GM21360 (cell line): ENCODE results near the gene TTLL11.

Experiments
- ATAC-seq: cut with Tn5 transposase; IDR thresholded peaks from one replicate; pipeline ENCODE4 v1.9.1; 2021; ENCODE audit warnings: mild to moderate bottlenecking, moderate library complexity; ENCODE audit not compliant: unreplicated experiment

TTLL11 gene, protein sequence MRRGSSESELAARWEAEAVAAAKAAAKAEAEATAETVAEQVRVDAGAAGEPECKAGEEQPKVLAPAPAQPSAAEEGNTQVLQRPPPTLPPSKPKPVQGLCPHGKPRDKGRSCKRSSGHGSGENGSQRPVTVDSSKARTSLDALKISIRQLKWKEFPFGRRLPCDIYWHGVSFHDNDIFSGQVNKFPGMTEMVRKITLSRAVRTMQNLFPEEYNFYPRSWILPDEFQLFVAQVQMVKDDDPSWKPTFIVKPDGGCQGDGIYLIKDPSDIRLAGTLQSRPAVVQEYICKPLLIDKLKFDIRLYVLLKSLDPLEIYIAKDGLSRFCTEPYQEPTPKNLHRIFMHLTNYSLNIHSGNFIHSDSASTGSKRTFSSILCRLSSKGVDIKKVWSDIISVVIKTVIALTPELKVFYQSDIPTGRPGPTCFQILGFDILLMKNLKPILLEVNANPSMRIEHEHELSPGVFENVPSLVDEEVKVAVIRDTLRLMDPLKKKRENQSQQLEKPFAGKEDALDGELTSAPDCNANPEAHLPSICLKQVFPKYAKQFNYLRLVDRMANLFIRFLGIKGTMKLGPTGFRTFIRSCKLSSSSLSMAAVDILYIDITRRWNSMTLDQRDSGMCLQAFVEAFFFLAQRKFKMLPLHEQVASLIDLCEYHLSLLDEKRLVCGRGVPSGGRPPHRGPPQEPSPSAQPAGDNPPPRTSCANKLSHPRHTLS

DNA sequence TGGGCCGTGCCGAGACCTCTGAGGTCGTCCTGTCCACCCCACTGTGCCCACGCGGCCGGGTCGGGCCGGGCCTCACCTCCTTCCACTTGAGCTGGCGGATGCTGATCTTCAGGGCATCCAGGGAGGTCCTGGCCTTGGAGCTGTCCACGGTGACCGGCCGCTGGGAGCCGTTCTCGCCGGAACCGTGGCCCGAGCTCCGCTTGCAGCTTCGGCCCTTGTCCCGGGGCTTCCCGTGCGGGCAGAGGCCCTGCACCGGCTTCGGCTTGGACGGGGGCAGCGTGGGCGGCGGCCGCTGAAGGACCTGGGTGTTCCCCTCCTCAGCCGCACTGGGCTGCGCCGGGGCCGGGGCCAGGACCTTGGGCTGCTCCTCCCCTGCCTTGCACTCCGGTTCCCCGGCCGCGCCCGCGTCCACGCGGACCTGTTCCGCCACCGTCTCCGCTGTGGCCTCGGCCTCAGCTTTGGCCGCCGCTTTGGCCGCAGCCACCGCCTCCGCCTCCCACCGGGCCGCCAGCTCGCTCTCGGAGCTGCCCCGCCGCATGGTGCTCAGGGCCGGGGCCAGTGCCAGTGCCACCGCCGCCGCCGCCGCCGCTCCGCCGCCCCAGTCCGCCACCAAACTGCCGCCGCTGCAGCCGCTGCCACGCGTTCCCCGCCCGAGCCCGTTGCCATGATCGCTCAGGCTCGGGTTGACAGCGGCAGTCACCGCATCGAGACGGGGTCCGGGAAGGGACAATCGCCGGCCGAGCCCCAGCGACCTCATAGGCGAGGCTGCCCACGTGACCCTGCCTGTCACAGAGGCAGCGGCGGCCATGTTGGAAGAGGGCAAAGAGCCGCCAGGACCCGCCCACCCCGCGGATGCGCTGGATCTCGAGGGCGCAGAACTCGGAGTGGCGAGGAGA lies at the start of gene TTLL11:
TTLL11 (minus strand) TSS at position 698 of the 896 bp plus-strand sequence; CDS start at position 538, 160 bp downstream.
- peak; percentile 86 for ATAC-seq

DNA sequence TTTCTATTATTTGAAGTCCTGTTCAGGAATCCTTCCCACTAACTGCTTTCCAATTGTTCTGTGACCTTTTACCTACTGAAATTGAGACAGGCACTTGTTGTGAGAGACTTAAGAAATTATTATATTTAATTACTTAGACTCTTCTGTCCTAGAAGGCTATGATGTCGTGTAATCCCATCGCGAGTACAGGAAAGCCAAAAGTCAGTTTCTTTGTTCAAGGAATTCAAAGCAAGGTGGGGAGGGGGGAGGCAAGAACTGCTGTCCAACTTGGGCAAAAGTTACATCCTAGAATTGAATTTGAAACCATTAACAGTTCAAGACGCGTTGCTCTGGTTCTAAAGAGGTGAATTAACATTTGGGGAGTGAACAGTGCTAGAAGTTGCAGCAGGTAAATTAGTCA lies 48.6 kb upstream of the TTLL11 start:
- ATAC-seq, result no peak

DNA sequence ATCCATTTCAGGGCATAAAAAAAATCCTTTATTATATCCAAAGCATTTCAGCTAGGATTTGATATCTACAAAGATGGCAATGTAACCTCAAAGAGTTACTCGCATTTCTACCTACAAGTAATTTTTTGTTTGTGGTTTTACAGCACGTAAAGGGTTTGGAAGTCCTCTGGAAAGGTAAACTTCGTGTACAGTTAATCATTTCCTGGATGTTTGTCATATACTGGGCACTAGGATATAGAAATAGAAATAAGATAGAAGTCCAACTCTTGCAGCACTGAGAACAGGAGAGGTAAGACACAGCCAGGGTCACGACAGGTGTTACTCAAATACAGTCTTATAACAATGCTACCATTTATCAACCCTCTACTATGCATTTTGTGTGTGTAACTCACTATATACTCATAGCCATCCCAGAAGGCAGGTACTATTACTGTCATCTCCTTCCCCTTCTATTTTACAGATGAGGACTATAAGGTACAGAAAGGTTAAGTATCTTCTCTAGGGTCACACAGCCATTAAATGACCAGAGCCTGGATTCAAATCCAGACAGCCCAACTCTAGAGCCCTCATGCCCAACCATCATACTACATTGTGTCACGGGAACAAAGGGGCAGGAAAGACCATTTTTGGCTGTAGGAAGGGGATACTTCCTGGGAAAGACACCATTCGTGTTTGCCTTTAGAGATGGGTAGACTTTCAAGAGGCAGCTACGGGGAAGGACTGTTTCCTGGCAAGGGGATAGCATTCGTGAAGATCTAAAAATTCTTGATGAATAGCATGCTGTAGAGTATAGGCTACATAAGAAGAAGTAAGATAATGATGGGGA lies 47.5 kb upstream of the TTLL11 start:
- no peak for ATAC-seq

DNA sequence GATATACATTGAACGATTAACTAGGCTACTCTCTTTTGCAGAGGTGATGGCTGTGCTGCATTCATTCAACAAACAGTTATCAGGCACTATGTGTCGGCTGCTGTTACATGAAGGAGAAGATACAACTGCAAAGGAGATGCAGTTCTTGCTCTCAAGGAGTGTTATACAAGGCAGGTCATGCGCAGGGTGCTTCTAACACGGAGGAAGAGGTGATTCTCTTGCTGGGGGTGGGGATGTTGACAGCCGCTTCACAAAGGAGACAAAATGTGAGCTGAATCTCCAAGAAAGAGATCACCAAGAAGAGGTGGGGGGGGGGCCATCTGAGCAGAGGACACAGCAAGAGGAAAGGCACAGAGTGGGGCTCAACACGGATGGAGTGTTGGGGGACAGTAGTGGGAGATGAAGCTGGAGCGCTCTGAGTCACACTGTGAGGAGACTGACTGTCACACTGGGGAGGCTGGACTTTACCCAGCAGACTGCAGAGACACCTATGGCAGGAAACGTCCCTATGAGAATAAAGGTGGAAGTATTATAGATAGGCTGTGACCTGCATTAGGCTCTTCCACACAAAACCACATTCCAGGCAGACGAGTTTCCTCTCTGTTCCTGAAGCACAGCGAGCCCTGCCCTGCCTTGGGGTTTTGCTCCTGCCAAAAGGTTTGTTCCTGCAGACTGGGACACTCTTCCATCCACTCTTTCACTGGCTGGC lies 45.6 kb upstream of the TTLL11 start:
- no peak for ATAC-seq

DNA sequence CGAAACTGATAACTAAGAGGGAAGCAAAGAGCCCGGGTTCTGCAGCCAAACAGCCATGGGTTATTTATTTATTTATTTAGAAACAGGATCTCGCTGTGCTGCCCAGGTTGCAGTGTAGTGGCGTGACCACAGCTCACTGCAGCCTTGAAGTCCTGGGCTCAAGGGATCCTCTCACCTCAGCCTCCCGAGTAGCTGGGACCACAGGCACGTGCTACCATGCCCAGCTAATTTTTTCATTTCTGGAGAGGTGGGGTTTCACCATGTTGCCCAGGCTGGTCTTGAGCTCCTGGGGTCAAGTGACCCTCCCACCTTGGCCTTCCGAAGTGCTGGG lies 42.4 kb upstream of the TTLL11 start:
- no peak for ATAC-seq

DNA sequence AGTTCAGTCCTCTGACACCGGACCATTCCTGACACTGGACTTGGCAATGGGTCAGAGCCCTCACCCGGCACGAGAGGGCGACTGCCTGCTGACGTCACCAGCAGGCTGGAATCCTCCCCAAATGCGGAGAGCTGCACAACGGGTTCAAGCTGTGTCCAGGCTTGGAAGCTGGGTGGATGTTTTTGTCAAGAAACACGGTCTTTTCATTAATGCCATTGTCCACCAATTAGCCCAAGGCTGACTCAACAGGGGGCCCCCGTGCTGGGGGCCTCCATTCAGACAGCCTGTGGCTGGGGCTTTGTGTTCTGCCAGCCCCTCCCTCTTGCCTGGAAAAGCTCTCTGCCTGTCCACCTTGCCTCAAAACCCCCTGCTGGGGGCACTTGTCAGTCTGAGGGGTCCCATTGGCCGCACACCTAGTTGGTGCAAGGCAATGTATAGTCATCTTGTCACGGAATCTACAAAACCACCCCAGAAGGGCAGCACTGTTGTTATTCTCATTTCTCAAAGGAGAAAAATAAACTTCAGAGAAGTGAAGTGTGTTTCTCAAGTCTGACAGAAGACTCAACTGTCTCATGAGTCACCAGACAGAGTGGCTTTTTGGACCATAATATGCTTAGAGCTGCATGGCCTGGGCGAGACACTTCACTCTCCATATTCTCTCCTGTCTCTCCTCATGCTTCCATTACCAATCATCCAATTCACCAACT lies 41.9 kb upstream of the TTLL11 start:
- ATAC-seq, result no peak

DNA sequence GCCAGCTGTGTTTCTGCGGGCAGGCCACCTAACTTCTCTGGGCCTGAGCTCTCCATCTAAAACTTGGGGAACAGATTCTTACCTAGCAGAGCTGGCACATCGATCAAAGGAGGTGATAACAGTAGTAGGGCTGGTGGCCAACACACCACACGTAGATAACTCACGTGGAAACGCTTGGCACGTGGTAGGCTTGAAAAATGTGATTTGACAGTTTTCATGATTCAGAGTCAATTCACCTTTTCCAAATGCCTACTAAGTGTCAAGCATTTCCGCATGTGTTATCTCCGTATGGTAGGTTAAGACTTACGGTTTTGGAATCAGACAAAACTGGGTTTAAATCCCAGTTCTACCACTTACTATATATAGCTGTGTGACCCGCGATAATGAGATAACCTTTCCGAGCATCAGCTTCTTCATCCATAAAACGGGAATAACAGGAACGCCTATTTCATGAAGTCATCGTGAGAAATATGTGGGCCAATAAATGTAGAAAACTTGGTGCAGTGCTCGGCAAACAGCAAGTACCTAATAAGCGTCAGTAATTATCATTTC lies 41.0 kb upstream of the TTLL11 start:
- no peak for ATAC-seq

DNA sequence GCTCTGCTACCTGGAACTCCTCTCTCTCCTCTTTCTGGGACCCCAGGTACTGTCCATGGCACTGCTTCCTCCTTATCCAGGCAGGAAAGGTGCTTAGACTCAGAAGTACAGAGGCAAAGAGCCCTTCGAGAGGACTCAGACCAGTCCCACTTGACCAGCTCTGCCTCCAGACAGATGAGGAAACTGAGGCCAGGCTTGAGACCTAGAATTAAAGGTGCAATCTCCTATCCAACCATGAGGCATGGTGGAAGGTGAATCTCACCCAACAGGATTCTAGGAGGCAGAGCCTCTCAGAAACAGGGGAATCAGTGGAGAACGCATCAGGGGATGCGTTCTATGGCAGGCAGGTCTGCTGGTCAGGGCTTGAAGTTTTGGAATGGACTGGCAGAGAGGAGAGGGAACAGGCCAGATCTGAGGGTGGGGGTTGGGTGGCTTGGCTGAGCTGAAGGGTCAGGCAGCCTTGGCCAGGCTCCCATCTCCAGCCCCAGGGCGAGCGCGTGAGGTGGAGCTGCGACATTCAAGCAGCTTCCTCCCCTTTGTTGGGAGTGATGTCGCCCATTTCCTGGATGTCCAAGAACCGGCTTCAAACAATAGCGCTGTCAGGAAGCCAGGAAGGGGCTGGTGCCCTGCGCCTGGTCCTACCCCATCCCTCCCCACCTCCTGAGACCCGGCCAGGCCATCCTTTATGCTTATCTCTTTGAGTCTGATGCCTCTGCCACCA lies 40.3 kb upstream of the TTLL11 start:
- no peak for ATAC-seq

DNA sequence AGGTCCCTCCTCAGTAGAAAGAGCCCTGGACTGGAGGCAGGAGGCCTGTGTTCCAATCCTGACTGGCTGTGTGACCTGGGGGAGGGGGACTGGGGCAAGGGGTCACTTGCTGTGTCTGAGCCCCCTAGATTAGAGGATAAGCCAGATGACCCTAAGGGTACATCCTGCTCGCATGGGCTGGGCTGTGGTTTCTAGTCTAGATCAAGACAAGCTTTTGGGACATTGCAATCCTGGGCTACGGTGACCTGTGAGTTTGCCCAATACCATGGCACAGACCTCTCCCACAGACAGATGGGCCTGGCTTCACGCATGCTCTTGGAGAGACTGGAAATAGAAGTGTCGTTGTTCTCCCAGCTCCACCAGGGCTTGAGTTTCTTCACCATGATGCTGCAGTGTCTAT lies 39.4 kb upstream of the TTLL11 start:
- no peak for ATAC-seq

DNA sequence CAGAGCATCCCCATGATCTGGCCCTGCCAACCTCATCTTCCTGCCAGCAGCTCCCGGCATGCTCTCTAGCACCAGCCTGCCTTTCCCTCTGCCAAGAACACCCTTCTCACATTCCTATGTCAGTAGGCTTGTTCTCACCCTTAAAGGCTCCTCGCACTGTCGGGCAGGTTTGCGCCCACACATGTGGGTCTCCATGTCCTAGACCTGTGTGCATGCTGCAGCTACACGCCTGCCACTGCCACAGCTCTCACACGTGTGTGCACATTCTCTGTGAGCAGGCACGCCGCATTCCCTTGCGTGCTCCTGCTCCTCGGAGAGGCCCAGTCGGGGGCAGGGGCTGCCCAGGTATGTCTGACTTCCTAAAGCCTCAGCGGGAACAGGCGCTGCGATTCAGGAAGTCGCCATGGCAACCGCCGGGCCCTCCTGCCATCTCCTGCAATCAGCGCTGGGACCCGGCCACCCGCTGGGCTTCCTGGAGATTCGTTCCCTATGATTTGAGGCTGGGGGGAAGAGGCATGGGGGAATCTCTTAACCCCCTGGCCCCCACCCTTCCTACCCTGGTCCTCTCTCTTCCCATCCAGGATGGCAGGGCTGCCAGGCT lies 38.4 kb upstream of the TTLL11 start:
- ATAC-seq, result no peak

DNA sequence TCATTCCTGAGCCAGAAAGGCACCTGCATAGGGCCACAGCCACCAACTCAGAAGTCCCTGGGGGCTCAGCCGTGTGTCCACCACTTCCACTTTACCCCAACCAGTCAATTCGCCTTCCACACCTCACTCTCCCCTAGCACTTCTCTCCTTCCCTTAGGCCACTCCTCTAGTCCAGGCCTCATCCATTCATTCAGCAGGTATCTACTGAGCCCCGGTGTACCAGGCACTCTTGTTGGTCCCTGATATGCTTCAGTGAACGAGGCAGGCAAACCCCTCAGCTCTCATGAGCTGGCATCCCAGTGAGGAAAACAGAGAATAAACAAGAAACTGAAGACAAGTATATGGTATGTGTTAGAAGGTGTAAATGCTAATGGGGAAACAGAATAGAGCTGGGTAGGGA lies 37.7 kb upstream of the TTLL11 start:
- ATAC-seq, result no peak

DNA sequence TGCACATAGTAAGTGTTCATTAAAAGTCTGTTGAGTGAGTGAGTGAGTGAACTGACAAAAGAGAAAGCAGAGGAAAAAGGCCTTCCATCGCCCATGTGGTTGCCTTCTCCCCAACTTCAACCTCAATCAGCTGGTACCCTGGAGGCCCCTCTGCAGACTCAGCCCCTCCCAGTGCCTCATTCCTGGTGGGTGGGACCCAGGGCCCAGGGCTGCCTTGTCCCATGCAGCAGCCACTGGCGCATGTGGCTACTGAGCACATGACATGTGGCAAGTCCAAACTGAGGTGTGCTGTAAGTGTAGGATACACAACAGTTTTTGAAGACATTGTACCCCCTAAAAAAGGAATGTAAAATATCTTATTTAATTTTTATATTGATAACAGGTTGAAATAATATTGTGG lies 36.9 kb upstream of the TTLL11 start:
- no peak for ATAC-seq

DNA sequence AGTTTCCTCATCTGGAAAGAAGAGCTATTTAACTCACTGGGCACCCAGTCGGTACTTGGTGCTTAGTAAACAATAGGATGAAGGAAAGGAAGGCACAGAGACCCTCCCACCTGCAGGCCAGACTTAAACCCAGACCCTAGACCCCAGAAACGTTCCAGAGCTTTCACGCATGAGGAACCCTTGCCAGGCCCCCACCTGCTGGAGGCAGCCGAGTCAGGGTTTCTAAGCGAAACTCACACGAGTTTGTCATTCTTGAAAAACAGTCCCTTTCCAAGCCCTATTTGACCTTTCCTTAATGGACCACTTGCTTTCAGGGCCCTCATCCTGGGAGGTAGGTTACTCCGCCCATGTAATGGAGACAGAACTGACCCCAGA lies 35.8 kb upstream of the TTLL11 start:
- no peak for ATAC-seq

DNA sequence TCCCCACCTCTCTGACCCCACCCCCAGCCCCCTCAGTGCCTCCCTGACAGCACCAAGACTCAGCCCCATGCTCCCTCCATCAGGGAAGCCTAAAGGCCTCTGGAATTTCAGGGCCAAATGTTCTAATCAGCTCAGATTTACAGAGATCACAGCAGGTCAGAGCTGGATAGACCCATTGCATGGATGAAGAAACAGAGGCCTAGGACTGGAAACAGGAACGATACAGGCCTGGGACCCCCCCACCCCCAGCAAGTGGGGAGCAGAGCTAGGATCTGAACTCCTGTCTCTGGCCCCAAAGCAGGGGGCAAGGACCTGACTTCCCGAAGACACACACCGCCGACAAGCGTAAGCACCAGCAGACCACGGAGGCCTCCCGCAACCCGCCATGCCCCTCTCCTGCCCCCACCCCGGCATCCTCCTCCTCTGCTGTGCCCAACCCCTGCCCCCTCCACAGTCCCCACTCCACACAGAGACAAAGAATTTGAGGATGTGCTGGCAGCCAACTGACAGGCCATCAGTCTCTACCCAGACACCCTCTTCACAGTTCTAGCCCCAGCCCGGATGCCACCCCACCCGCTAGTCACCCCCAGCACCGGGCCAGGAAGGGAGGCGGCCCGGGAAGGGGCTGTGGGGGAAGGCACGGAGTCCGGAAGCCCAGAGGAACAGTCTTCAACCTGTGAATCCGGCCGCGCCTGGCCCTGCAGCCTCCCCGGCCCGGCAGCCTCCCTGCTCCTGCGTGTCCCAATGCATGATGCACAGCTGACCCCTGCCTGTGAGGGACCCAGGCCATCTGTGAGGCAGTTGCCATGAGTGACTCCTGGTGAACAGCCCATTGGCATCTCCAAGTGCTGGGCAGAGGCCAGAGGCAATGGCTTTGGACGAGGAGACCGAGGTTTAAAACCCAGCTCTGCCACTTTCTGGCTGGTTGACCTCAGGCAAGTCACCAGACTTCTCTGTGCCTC lies 35.2 kb upstream of the TTLL11 start:
- no peak for ATAC-seq

DNA sequence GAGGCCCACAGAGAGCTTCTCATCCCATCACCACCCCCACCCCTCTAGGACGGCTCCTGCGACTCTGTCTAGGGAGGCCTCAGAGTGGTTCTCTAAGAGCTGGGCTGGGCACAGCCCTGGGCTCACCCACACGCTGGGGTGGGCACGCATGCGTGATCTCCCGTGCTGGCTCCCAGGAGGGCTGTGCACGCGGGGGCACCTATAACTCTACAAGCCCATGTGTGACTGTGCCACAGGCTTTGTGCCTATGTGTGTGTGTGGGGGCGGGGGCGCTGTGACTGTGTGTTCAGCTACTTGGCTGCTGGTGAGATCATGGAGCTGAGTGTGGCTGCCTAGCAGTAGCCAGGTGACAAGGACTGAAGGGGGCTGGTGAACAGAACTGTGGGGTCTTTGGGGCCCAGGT lies 34.3 kb upstream of the TTLL11 start:
- no peak for ATAC-seq

DNA sequence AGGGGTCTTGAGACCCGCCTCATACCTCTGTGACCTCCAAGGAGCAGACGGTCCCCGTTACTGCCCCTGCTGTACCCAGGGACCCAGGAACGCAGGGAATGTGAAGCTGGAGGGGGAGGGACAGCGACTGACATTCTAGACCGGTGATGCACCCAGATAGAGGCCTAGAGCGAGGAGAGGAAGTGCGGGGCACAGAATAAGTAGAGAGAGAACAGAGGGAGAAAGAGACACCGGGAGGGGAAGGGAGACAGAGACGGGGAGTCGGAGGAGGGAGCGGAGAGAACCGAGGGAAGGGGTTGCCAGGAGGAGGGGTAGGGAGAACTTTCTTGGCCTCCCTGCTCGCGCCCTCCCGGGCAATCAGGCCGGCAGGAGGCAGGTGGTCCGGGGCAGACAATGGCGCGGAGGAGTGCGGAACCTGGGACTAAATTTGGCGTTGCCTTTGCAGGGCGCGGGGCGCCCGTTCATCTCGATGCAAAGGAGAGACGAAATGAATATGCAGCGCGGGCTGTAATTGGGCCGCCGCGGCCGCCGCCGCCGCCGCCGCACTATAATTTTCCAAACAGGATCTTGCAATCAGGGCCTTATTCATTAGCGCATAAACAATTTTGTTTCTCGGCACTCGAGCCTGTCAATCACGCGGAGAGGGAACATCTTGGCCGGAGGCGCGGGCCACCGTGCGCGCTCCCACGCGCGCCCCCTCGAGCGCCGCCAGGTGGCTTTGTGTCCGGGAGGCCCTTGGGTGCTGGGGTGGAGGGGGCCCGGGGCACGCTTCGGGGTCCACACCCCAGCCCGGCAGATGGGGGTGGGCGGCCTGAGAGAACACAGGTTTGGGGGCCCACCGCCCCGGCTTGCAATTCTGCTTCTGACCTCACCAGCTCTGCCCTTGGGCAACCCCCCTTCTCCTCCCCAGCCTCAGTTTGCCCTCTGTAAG lies 33.5 kb upstream of the TTLL11 start:
- ATAC-seq, result no peak
